Peyer's patch (tissue), 4 donors: ENCODE data around the gene PLCH2. TPM values are rescaled to one million over a fixed set of nuclear protein-coding genes. Genes with fewer than 3 reads are reported as not detected.
A peak's percentile ranks its signal among the peaks of the same experiment; 100 is the strongest.

ENCODE experiments used
- DNase-seq, 3 donors: peaks; one replicate each; pipeline ENCODE4 v3.0.0-alpha.2; 2017 to 2019
- H3K27ac ChIP-seq, 4 donors: fragments of 200-600 bp; sonication (generic); one replicate each; pipeline ENCODE4 v1.5.1; 2016 to 2019
- H3K27me3 ChIP-seq, 2 donors: fragments of 200-600 bp; sonication (generic); one replicate each; pipeline ENCODE4 v1.5.1; 2019
- H3K36me3 ChIP-seq, 3 donors: fragments of 200-600 bp; sonication (generic); one replicate each; pipeline ENCODE4 v1.5.1; 2016 to 2019
- H3K4me1 ChIP-seq, 4 donors: fragments of 200-600 bp; sonication (generic); one replicate each; pipeline ENCODE4 v1.5.1; 2016 to 2019
- H3K4me3 ChIP-seq, 4 donors: fragments of 200-600 bp; sonication (generic); 1 replicate in 3 of 4; 2 replicates in 1 of 4; pipeline ENCODE4 v1.5.1; 2016 to 2019; ENCODE audit warnings: mild to moderate bottlenecking in 1 of 4
- H3K9me3 ChIP-seq, 4 donors: fragments of 200-600 bp; sonication (generic); one replicate each; pipeline ENCODE4 v1.5.1; 2016 to 2019; ENCODE audit warnings: mild to moderate bottlenecking in 1 of 4
- CTCF ChIP-seq, 6 experiments: fragments of 450-650 bp in 4 of 6; fragments of 200-600 bp in 2 of 6; sonication (generic) in 1 of 6; IDR thresholded peaks; one replicate each; pipeline ENCODE4 v1.5.1; 2017 to 2019; ENCODE audit warnings: antibody characterized with exemption in 6 of 6, mild to moderate bottlenecking in 3 of 6, moderate library complexity in 1 of 6
- POLR2A ChIP-seq, 2 donors: fragments of 450-650 bp; IDR thresholded peaks; one replicate each; pipeline ENCODE4 v1.5.1; 2017; ENCODE audit warnings: antibody characterized with exemption in 2 of 2, mild to moderate bottlenecking in 2 of 2, moderate library complexity in 2 of 2
- total RNA-seq, 4 donors: library from RNA; depleted of rRNA; stranded (reverse); fragments of >200 nt; gene quantifications; one replicate each; pipeline ENCODE4 v1.1.0, GENCODE V29; 2016

Gene PLCH2
- total RNA-seq, 4 donors from 2014 or later, result 2.5 to 18.3 (median 7.8) TPM

- H3K27ac ChIP-seq, result no peak overlapping the region
- H3K4me1 ChIP-seq, result peaks cover 0 to 30% (median 20%) of the 10 kb centered on the region in 4 donors
- H3K27me3 ChIP-seq, result no peaks in the 10 kb centered on the region
- H3K36me3 ChIP-seq, result peaks cover 0 to 46% (median 0%) of the 10 kb centered on the region in 3 donors
- TF ChIP-seq POLR2A (IDR thresholded peaks at IDR 0.05), result no peak
- TF ChIP-seq CTCF (IDR thresholded peaks at IDR 0.05), result no peak
- H3K4me3 ChIP-seq, result no peak overlapping the region
- H3K9me3 ChIP-seq, result no peaks in the 10 kb centered on the region
- no peak for DNase-seq
Measured at GRCh38 chr1:2522230-2522629, 46.1 kb downstream of the PLCH2 start.

- Histone ChIP-seq H3K27ac (peak overlapping the region in 2 of 4 donors; percentile 22 to 47), H3K4me3 (peak overlapping the region in 2 of 4 donors; percentile 11 to 15), H3K4me1 (peaks cover 0 to 36% (median 21%) of the 10 kb centered on the region in 4 donors), H3K36me3 (peaks cover 0 to 35% (median 0%) of the 10 kb centered on the region in 3 donors), H3K9me3 (no peaks in the 10 kb centered on the region), H3K27me3 (no peaks in the 10 kb centered on the region)
- no peak for TF ChIP-seq POLR2A (IDR thresholded peaks at IDR 0.05)
- TF ChIP-seq CTCF (IDR thresholded peaks at IDR 0.05), result no peak
- DNase-seq, result no peak
Measured at GRCh38 chr1:2523191-2523890, 47.3 kb downstream of the PLCH2 start.

- Histone ChIP-seq H3K27ac (peak overlapping the region in 3 of 4 donors; percentile 12 to 47 (median 22)), H3K9me3 (no peaks in the 10 kb centered on the region), H3K27me3 (no peaks in the 10 kb centered on the region), H3K4me1 (peaks cover 0 to 43% (median 23%) of the 10 kb centered on the region in 4 donors), H3K36me3 (peaks cover 0 to 28% (median 0%) of the 10 kb centered on the region in 3 donors), H3K4me3 (peak overlapping the region in 3 of 4 donors; percentile 15 to 89 (median 80))
- no peak for TF ChIP-seq CTCF (IDR thresholded peaks at IDR 0.05)
- TF ChIP-seq POLR2A (IDR thresholded peaks at IDR 0.05), result no peak
- DNase-seq, result peak in 2 of 3 donors; percentile 50 to 78
Measured at GRCh38 chr1:2523891-2524609, 48.0 kb downstream of the PLCH2 start.

GRCh38 chr1:2525572-2525919 is 49.5 kb downstream of the PLCH2 start:
- peaks cover 0 to 3% of the 10 kb centered on the region in 2 donors for H3K27me3 ChIP-seq
- peaks cover 0 to 57% (median 32%) of the 10 kb centered on the region in 4 donors for H3K4me1 ChIP-seq
- peaks cover 0 to 13% (median 0%) of the 10 kb centered on the region in 3 donors for H3K36me3 ChIP-seq
- H3K4me3 ChIP-seq, result peak overlapping the region; percentile 68 to 89 (median 83)
- H3K27ac ChIP-seq, result peak overlapping the region; percentile 56 to 97 (median 74)
- TF ChIP-seq POLR2A (IDR thresholded peaks at IDR 0.05) (no peak), CTCF (IDR thresholded peaks at IDR 0.05) (no peak)
- DNase-seq, result no peak
- no peaks in the 10 kb centered on the region for H3K9me3 ChIP-seq

- peak; percentile 92 to 97 (median 95) for DNase-seq
- TF ChIP-seq POLR2A (IDR thresholded peaks at IDR 0.05), result peak; percentile 36 to 60
- TF ChIP-seq CTCF (IDR thresholded peaks at IDR 0.05), result peak in 4 of 6 experiments; percentile 6 to 49 (median 40)
- H3K9me3 ChIP-seq, result no peaks in the 10 kb centered on the region
- H3K4me3 ChIP-seq, result peak within 1 kb of the TSS; percentile 68 to 89 (median 83)
- H3K27me3 ChIP-seq, result peaks cover 0 to 9% of the 10 kb centered on the region in 2 donors
- peaks cover 0 to 6% (median 0%) of the 10 kb centered on the region in 3 donors for H3K36me3 ChIP-seq
- peaks cover 0 to 64% (median 37%) of the 10 kb centered on the region in 4 donors for H3K4me1 ChIP-seq
- H3K27ac ChIP-seq, result peak within 1 kb of the TSS; percentile 56 to 97 (median 74)
Measured at GRCh38 chr1:2525920-2526823, 50.1 kb downstream of the PLCH2 start, which contains the start of gene PANK4. TSS of gene PANK4 (minus strand) at chr1:2526596. CDS start at chr1:2526587, 9 bp downstream.
